Epithelial cell of esophagus (primary cell): ENCODE results near the gene NYAP1.
"Not testable (repeated sequence)": the region's sequence is repeated elsewhere in the genome, so short reads cannot be mapped to it uniquely, and the experiment has no call there.

ENCODE experiments used
- DNase-seq: peaks from one replicate; pipeline ENCODE4 v3.0.0; 2010; ENCODE audit warnings: low read depth
- H3K4me3 ChIP-seq: 2 replicates; pipeline ENCODE4 v1.5.1; 2011; ENCODE audit warnings: mild to moderate bottlenecking, low read length, control low read depth
- CTCF ChIP-seq: IDR thresholded peaks from 2 replicates; pipeline ENCODE4 v1.5.1; 2011; ENCODE audit warnings: low read depth, mild to moderate bottlenecking, low read length, control low read depth, inconsistent platforms; ENCODE audit not compliant: insufficient read depth; ENCODE audit errors: missing control alignments

The NYAP1 gene

GRCh38 chr7:100538348-100538653 lies 54.6 kb downstream of the NYAP1 start:
- no peak for DNase-seq
- TF ChIP-seq CTCF, result no peak
- H3K4me3 ChIP-seq, result peak overlapping the region; percentile 49

GRCh38 chr7:100538654-100539435 lies 55.1 kb downstream of the NYAP1 start, which contains the start of gene AGFG2:
Gene AGFG2 (plus strand): TSS chr7:100539203. CDS start chr7:100539347, 144 bp downstream.
- peak; percentile 100 for DNase-seq
- H3K4me3 ChIP-seq, result peak within 1 kb of the TSS; percentile 55
- TF ChIP-seq CTCF, result no peak

- no peak for TF ChIP-seq CTCF
- DNase-seq, result no peak
- peak overlapping the region; percentile 55 for H3K4me3 ChIP-seq
Observed at GRCh38 chr7:100539436-100540006, 55.8 kb downstream of the NYAP1 start.

GRCh38 chr7:100540073-100540723 lies 56.5 kb downstream of the NYAP1 start:
- no peak for TF ChIP-seq CTCF
- peak overlapping the region; percentile 55 for H3K4me3 ChIP-seq
- no peak for DNase-seq

GRCh38 chr7:100541309-100541708 lies 57.6 kb downstream of the NYAP1 start:
- not testable (repeated sequence) for H3K4me3 ChIP-seq

GRCh38 chr7:100543586-100543985 lies 59.9 kb downstream of the NYAP1 start:
- DNase-seq, result no peak
- H3K4me3 ChIP-seq, result no peak overlapping the region
- TF ChIP-seq CTCF, result no peak

More at GRCh38 chr7:100541309-100541708, 57.6 kb downstream of the NYAP1 start:
- not testable (repeated sequence) for DNase-seq

GRCh38 chr7:100544386-100544785 lies 60.7 kb downstream of the NYAP1 start:
- no peak for TF ChIP-seq CTCF
- no peak overlapping the region for H3K4me3 ChIP-seq
- DNase-seq, result no peak
